WERI-Rb-1 (cell line): ENCODE data around the gene FAM181B.
"Not testable (repeated sequence)": the region's sequence is repeated elsewhere in the genome, so short reads cannot be mapped to it uniquely, and the experiment has no call there.

ENCODE experiments used
- DNase-seq: peaks from one replicate; pipeline ENCODE4 v3.0.0-alpha.2; 2020
- H3K27ac ChIP-seq: fragments of 250-450 bp; sonication (Bioruptor Pico); 2 replicates; pipeline ENCODE4 v1.5.1; 2020; ENCODE audit warnings: mild to moderate bottlenecking, moderate library complexity
- H3K27me3 ChIP-seq: fragments of 250-450 bp; sonication (Bioruptor Pico); 2 replicates; pipeline ENCODE4 v1.5.1; 2021; ENCODE audit warnings: mild to moderate bottlenecking, low read depth, moderate library complexity; ENCODE audit not compliant: insufficient read depth, severe bottlenecking
- H3K36me3 ChIP-seq: fragments of 250-450 bp; sonication (Bioruptor Pico); 2 replicates; pipeline ENCODE4 v1.5.1; 2020; ENCODE audit warnings: mild to moderate bottlenecking, moderate library complexity
- H3K4me3 ChIP-seq: 2 replicates; pipeline ENCODE4 v1.5.1; 2011; ENCODE audit warnings: low read depth, mild to moderate bottlenecking, control low read depth, low read length
- H3K9me3 ChIP-seq: fragments of 250-450 bp; sonication (Bioruptor Pico); 2 replicates; pipeline ENCODE4 v1.5.1; 2021; ENCODE audit warnings: mild to moderate bottlenecking, moderate library complexity; ENCODE audit not compliant: severe bottlenecking
- TF ChIP-seq, protein P1 (sequence below): IDR thresholded peaks from 2 replicates; pipeline ENCODE4 v1.5.1; 2011; ENCODE audit warnings: low read depth, mild to moderate bottlenecking, control low read depth, inconsistent platforms, low read length

Gene FAM181B

DNA sequence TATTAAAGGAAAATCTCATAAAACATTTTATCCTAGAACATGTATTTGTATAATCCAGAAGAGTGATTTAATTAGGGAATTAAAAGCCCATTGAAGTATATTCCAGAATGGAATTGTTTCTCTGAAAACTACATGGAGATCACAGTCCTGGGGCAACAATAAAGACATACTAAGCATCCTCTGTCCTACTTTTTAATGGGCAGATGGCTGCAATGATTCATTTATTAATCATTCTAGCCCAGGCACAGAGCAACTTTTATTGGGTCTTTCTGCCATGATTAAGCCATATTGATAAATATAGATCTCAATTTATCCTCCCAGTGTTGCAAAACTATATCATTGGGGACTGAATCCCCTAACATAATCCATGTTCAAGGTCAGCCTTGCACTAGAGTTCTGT lies 22.0 kb downstream of the FAM181B start:
- no peaks in the 10 kb centered on the region for H3K27me3 ChIP-seq
- no peak overlapping the region for H3K27ac ChIP-seq
- no peak overlapping the region for H3K4me3 ChIP-seq
- H3K36me3 ChIP-seq: no peaks in the 10 kb centered on the region
- no peak for DNase-seq
- TF ChIP-seq, protein P1, sequence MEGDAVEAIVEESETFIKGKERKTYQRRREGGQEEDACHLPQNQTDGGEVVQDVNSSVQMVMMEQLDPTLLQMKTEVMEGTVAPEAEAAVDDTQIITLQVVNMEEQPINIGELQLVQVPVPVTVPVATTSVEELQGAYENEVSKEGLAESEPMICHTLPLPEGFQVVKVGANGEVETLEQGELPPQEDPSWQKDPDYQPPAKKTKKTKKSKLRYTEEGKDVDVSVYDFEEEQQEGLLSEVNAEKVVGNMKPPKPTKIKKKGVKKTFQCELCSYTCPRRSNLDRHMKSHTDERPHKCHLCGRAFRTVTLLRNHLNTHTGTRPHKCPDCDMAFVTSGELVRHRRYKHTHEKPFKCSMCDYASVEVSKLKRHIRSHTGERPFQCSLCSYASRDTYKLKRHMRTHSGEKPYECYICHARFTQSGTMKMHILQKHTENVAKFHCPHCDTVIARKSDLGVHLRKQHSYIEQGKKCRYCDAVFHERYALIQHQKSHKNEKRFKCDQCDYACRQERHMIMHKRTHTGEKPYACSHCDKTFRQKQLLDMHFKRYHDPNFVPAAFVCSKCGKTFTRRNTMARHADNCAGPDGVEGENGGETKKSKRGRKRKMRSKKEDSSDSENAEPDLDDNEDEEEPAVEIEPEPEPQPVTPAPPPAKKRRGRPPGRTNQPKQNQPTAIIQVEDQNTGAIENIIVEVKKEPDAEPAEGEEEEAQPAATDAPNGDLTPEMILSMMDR: no peak
- H3K9me3 ChIP-seq: no peaks in the 10 kb centered on the region

DNA sequence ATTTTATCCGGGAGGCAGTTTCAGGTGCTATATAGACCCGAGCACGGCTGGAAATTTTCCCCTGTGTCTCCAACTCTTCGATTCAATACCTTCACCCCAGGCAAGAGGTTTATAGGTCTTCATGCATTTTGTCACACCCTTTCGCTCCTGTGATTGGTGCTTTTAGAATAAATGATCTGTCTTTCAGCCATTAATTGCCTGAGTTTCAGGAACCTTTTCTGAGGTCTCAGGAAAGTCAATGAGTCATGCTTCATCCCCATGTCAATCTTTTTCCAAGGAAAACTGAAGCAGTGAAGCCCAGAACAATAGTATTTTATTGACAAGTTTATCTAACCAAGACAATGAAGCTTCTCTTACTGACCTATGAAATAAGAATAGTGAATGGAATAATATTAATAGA lies 29.9 kb downstream of the FAM181B start:
- no peak overlapping the region for H3K4me3 ChIP-seq
- no peaks in the 10 kb centered on the region for H3K27me3 ChIP-seq
- DNase-seq: no peak
- no peaks in the 10 kb centered on the region for H3K36me3 ChIP-seq
- TF ChIP-seq, protein P1: no peak
- H3K27ac ChIP-seq: no peak overlapping the region
- H3K9me3 ChIP-seq: no peaks in the 10 kb centered on the region

DNA sequence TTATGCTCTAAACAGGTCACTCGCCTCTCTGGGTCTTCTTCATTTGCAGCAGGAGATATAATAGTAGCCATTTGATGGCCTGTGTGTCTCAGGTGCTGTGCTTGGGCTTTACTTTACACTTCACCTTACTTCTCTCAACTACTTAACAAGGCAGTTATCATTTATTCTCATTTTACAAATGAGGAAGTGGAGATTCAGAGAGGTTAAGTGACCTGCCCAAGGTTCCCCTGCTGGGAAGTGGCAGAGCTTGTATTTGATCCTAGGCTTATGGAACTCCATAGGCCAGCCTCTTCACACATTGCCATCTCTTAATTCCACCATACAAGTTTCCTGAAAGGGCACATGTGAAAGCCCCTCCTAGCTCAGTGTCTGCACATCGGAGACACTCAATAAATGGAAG lies 30.4 kb downstream of the FAM181B start:
- TF ChIP-seq, protein P1: no peak
- H3K27me3 ChIP-seq: no peaks in the 10 kb centered on the region
- no peak overlapping the region for H3K4me3 ChIP-seq
- no peak for DNase-seq
- no peak overlapping the region for H3K27ac ChIP-seq
- H3K9me3 ChIP-seq: no peaks in the 10 kb centered on the region
- H3K36me3 ChIP-seq: no peaks in the 10 kb centered on the region

DNA sequence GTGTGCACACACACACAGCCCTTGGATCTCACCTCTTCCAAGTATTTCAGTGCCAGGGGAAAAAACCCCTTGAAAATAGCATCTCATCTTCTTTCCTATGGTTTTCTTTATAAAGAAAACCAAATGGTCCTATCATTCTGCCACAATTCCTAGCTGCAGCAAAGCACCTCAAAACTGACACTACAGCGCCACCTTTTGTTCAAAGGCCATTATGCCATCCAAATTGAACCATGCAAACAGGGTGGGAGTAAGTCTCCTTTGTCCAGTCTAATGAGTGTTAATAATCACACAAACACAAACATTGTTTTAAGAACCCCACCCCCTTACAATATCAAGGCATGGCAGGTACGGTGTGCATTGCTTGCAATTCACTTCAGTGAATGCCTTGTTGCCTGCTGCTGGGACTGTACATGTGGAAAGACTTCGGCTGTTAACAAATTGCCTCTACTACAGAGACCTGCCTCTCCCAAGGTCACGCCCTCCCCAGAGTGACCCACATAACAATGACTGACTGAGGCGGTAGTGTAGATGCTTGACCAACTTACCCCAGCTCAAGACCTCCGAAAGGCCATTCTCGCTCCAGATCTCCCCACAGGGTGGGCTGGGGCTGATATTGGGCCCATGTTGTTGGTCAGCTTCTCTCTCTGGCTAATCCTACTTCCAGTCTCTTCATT lies 31.7 kb downstream of the FAM181B start:
- no peak overlapping the region for H3K27ac ChIP-seq
- peak; percentile 55 for DNase-seq
- H3K4me3 ChIP-seq: no peak overlapping the region
- no peaks in the 10 kb centered on the region for H3K27me3 ChIP-seq
- H3K9me3 ChIP-seq: no peaks in the 10 kb centered on the region
- TF ChIP-seq, protein P1: peak; percentile 76
- no peaks in the 10 kb centered on the region for H3K36me3 ChIP-seq

DNA sequence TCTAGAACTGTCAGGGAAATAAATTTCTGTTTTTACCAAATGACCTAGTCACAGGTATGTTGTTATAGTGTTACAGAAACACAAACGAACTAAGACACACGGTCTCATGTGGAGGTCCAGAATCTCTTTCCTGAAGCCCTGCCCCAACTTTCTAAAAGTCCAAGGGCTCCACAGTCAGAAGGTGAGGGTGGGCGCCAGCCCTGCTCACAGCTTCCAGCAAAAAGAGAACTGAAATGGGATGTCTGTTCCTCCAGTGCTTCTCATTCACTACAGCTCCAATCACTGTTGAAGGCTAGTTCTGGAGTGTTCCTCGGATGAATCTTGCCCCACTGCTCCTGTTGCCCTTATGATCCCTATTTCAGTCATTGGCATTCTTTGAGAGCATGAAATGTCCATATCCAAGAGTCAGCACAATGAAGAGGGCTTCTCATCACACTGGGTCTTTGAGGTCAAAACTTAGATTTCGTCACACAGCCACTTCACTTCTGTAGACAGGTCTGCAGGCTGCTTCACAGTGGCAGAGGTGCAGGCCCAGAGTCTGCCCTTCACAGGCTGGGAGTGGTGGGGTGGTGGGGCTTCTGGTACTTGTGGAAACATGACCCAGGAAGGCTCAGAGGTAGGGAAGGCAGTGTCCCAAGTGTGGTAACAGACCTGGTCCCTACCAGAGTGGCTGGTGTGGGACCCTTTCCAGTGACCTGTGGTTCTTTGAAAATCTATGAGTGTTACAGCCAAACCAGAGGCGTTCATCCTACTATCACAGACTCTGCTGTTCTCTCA lies 34.9 kb downstream of the FAM181B start:
- no peak overlapping the region for H3K27ac ChIP-seq
- H3K4me3 ChIP-seq: no peak overlapping the region
- DNase-seq: no peak
- no peaks in the 10 kb centered on the region for H3K9me3 ChIP-seq
- H3K36me3 ChIP-seq: no peaks in the 10 kb centered on the region
- TF ChIP-seq, protein P1: no peak
- no peaks in the 10 kb centered on the region for H3K27me3 ChIP-seq

DNA sequence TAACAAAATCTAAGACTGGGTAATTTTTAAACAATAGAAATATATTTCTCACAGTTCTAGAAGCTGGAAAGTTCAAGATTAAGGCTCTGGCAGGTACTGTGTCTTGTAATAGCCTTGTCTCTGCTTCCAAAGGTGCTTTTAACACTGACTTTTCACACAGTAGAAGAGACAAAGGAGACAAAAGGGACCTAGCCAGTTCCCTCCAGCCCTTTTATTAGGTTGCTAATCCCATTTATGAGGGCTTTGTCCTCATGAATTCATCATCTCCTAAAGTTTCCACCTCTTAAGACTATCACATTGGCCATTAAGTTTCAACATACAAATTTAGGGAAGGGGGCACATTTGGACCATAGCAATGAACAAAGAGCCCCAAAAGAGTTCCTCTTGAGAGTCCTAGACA lies 40.7 kb downstream of the FAM181B start:
- H3K4me3 ChIP-seq: no peak overlapping the region
- no peaks in the 10 kb centered on the region for H3K36me3 ChIP-seq
- H3K27ac ChIP-seq: no peak overlapping the region
- no peaks in the 10 kb centered on the region for H3K27me3 ChIP-seq
- TF ChIP-seq, protein P1: no peak
- no peak for DNase-seq
- no peaks in the 10 kb centered on the region for H3K9me3 ChIP-seq

DNA sequence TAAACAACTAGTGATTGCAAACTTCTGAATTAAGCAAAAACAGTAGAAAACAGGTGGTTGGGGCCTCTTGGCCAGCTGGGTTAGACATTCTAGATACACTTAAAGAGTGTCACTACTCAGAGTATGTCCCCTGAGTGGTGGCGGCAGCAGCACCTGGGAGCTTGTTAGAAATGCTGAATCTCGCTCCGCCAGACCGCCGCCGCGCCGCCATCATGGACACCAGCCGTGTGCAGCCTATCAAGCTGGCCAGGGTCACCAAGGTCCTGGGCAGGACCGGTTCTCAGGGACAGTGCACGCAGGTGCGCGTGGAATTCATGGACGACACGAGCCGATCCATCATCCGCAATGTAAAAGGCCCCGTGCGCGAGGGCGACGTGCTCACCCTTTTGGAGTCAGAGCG lies 44.3 kb downstream of the FAM181B start:
- H3K9me3 ChIP-seq, H3K4me3 ChIP-seq, H3K27me3 ChIP-seq, H3K27ac ChIP-seq, H3K36me3 ChIP-seq, DNase-seq: not testable (repeated sequence)
